ENCODE results near the gene ASGR2. TPM values are rescaled to one million over a fixed set of nuclear protein-coding genes. Genes with fewer than 3 reads are reported as not detected.

ASGR2 gene
- total RNA-seq, 4 donors from 2014 or later, result not detected

DNA sequence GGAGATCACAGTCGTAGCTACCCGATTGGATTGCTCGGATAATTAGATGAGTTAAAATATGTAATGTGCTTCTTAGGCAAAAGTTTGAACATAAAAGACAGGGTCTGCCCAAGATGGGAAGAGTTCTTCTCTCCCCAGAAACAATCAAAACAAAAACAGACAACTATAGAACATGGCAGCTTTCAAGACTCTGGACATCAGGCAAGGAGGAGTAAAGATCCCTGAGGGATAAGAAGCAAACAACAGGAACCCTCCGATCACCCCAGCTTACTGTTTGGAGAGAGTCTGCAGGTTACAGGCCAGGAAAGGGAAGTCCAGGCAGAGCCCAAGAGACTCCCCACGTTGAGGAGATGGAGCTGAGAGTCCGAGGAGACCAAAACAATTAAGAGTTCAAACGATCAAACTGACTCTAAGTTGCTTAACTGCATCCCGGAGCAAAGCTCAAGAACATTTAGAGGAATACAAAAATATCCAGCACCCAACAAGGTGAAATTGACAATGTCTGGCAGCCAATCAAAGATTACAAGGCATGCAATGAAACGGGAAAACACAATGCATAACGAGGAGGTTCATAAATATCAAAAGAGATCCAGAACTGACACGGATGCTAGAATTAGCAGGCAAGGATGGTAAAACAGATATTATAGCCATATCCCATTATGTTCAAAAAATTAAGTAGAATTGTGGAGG, 3.9 kb downstream of the ASGR2 start:
- Histone ChIP-seq H3K4me1 (no peaks in the 10 kb centered on the region), H3K36me3 (no peaks in the 10 kb centered on the region), H3K9me3 (no peaks in the 10 kb centered on the region), H3K27me3 (no peaks in the 10 kb centered on the region), H3K27ac (no peak overlapping the region), H3K4me3 (no peak overlapping the region)
- intact Hi-C loops (cut with DNase I; ENCODE audit: low total_unique reads), result no loop called here
- TF ChIP-seq, protein P1, sequence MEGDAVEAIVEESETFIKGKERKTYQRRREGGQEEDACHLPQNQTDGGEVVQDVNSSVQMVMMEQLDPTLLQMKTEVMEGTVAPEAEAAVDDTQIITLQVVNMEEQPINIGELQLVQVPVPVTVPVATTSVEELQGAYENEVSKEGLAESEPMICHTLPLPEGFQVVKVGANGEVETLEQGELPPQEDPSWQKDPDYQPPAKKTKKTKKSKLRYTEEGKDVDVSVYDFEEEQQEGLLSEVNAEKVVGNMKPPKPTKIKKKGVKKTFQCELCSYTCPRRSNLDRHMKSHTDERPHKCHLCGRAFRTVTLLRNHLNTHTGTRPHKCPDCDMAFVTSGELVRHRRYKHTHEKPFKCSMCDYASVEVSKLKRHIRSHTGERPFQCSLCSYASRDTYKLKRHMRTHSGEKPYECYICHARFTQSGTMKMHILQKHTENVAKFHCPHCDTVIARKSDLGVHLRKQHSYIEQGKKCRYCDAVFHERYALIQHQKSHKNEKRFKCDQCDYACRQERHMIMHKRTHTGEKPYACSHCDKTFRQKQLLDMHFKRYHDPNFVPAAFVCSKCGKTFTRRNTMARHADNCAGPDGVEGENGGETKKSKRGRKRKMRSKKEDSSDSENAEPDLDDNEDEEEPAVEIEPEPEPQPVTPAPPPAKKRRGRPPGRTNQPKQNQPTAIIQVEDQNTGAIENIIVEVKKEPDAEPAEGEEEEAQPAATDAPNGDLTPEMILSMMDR (IDR thresholded peaks at IDR 0.05), result no peak
- TF ChIP-seq POLR2A (IDR thresholded peaks at IDR 0.05), result no peak
- DNase-seq, result no peak

DNA sequence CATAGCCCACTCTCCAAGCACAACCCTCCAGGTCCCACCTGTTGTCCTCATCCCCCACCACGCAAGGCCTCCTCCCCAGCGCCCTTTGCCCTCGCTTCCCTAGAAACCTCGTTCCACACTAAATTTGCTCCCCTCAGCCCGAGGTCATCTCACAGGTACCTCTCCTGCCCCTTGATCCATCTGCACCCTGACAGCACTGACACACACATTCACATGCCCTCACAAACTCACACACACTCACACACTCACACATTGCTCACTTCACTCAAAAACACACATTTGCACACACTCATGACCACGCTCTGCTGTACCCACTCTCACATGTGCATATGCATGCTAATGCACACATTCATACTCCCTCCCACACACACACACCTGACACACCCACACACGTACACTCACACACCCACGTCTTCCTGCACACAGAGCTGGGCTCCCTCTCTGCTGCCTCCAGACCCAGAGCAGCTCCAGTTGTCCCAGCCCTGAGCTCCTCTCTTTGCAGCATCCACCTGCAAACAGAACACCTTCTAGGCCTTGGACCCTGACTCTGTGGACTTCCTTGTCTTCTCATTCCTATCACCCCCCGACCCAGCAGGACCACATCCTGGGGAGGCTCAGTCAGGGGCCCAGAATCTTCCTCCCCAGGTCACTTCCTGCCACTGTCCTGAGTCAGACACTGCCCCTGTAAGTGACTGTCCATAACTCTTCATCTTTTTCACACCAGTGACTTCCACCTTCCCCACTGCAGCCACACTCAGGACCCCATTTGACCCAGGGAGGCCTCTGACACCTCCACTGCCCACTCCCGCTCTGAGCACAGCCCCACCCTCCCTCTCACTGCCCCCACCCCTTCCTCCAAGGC, 4.9 kb downstream of the ASGR2 start:
- TF ChIP-seq, protein P1 (IDR thresholded peaks at IDR 0.05), result no peak
- TF ChIP-seq POLR2A (IDR thresholded peaks at IDR 0.05), result no peak
- no peaks in the 10 kb centered on the region for H3K27me3 ChIP-seq
- intact Hi-C loops (cut with DNase I; ENCODE audit: low total_unique reads), result no loop called here
- H3K4me3 ChIP-seq, result no peak overlapping the region
- H3K4me1 ChIP-seq, result no peaks in the 10 kb centered on the region
- no peak for DNase-seq
- H3K36me3 ChIP-seq, result no peaks in the 10 kb centered on the region
- no peak overlapping the region for H3K27ac ChIP-seq
- no peaks in the 10 kb centered on the region for H3K9me3 ChIP-seq

DNA sequence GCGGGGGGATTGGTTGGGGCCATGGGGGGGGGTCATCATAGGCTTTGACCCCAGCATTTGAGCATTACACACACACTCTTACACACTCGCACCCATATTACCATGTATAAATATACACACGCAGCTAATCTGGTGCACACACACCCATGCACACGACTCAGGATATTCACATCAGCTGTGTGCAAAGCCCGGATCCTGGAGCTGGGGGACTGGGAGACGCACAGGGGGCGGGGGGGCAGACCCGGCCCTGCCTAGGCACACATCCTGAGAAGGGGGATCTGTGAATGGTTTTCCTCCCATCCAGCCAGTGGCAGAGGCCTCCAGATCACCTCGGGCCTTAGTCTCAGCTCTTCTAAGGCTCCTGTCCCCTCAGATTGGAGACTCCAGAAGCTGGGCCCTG, 5.6 kb downstream of the ASGR2 start:
- no peaks in the 10 kb centered on the region for H3K27me3 ChIP-seq

DNA sequence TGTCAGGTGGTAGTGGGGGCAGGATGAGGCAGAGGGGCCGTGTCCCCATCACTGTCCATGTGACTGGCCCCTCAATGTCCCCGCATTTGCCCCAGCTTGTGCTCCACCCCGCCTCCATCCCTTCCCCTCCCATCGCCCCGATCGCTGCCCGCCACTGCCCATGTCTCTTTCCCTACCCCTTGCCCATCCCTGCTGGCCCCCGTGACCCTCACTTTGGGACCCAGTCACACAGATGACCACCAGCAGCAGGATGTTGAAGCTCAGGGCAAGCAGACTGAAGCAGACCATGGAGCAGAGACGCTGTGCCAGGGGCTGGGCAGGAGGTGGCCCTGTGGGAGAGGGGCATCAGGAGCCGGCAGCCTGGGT, 6.1 kb downstream of the ASGR2 start:
- TF ChIP-seq POLR2A (IDR thresholded peaks at IDR 0.05), result no peak
- TF ChIP-seq, protein P1 (IDR thresholded peaks at IDR 0.05), result no peak
- no peaks in the 10 kb centered on the region for H3K36me3 ChIP-seq
- no peaks in the 10 kb centered on the region for H3K9me3 ChIP-seq
- H3K27me3 ChIP-seq, result no peaks in the 10 kb centered on the region
- no peak overlapping the region for H3K27ac ChIP-seq
- DNase-seq, result no peak
- no peaks in the 10 kb centered on the region for H3K4me1 ChIP-seq
- no peak overlapping the region for H3K4me3 ChIP-seq
- intact Hi-C loops (cut with DNase I; ENCODE audit: low total_unique reads), result no loop called here

More for the DNA sequence above, 5.6 kb downstream of the ASGR2 start:
- DNase-seq, result no peak
- Histone ChIP-seq H3K27ac (no peak overlapping the region), H3K4me3 (no peak overlapping the region), H3K36me3 (no peaks in the 10 kb centered on the region), H3K9me3 (no peaks in the 10 kb centered on the region), H3K4me1 (no peaks in the 10 kb centered on the region)
- intact Hi-C loops (cut with DNase I; ENCODE audit: low total_unique reads), result no loop called here
- TF ChIP-seq, protein P1 (IDR thresholded peaks at IDR 0.05), result no peak
- TF ChIP-seq POLR2A (IDR thresholded peaks at IDR 0.05), result no peak
